NK-92 treated with Interleukin-12 subunit alpha and Interleukin-12 subunit beta, amount 100 ng/mL, for 24 hours (cell line): ENCODE data around the gene DCXR.

Experiments used
- DNase-seq: peaks from one replicate; lab custom pipeline; 2025; lab: John Stamatoyannopoulos, UW

DCXR gene

DNA sequence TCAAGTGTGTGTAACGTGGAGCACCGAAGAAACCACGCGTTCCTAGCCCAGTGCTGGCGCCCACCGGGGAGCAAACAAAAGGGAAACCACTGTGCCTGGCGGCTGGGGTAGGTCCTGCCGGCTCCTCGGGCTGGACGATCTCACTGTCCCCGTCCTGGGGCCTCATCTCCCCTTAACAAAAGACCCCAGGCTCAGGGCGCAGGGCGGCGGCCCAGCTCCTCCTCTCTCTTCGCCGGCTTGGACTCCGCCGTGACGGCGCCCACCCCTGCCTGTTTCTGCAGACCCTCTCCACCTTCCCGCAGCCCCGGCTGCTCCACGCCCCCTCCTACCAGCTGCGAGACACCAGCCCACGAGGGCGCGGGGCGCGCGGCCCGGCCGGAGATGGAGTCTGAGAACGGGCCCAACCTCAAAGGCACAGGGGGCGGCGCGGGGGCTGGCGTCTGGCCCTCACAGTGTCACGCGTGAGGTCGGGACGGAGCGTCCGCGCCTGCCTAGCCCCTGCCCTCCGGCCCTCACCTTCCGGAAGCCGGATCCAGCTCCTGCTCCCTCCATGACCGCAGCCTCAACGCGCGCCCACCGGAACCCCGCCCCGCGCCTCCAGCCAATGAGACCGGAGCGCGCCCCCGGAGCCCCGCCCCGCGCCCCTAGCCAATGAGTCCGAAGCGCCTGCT lies 15.1 kb downstream of the DCXR start, which contains the start of gene CENPX:
Gene CENPX (minus strand): TSS at position 569 of the 671 bp plus-strand sequence. CDS start 17 bp downstream, at position 552.
- no peak for DNase-seq

DNA sequence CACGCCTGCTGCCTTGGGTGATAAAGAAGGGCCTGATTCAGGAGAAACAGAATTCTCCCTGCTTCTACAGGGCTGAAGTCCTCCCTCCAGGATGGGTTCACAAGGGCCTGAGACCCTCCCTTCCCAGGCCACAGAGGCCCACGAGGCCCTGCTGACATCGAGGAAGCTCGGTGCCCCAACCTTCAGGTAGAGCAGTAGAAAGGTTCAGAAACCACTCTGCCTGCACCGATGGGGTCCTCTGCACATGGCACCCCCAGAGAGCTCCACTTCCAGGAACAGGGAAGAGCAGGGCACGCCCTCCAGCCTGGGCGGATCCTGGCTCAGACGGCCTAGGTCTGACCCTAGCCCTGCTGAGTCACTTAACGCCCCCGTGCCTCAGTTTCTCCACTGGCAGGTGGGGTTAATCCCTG lies 15.6 kb downstream of the DCXR start:
- no peak for DNase-seq

DNA sequence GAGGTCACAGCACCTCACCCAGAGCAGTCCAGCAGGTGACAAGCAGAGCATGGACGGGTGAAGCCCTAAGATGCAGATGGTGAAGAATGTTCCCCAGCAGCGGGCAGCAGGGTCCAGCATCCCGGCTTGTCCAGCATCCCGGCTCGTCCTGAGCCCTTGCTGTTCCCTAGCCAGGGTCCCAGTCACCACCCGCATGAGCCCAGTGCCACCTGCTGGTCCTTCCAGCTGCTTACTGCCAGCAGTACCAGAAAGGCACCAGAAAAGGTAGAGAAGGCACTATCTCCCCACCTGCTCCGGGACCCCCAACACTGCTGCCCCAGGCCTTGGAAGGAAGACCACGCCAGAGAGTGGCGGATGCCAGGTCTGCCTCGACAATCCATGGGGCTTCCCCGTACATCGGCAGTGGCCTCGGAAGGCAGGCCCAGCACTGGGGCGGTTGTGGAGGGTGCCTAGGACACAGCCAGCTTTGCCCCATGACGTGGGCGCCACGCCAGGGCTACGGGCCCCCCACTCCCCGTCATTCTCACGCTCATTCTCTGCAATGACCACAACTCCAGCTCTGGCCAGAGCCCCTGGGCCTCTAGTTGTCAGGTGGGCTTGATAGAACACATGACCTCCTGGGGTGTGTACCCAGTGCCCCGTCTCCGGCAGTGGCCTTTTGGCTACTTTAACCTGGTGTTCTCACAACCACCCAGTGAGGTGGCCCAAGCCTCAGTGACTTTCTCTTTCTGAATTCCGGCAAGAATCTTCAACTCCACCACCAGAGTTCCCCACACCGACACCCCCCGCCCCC lies 16.2 kb downstream of the DCXR start:
- DNase-seq: peak; percentile 25

DNA sequence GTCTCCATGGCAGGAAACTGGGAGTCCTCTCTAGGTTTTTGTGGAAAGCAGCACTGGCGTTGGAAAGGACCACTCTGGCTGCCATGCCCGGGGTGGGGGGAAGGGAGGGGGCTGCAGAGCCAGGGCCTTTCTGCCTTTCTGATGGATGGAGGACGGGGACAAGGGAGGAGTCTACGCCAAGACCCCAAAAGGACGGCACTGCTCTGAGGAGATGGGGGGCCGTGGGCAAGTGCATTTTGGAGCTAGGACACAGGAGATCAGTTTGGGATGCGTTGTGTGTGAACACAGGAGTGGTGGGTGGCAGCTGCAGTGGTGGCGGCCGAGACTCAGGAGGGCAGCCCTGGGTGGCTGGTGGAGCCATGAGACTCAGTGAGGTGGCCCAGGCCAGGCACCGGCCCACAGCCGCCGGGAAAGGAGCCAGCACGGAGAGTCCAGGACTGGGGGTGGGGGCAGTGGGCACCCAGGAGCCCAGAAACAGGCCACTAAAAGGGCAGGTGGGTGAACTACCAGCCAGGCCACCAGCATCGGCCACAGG lies 16.9 kb downstream of the DCXR start:
- DNase-seq: no peak

DNA sequence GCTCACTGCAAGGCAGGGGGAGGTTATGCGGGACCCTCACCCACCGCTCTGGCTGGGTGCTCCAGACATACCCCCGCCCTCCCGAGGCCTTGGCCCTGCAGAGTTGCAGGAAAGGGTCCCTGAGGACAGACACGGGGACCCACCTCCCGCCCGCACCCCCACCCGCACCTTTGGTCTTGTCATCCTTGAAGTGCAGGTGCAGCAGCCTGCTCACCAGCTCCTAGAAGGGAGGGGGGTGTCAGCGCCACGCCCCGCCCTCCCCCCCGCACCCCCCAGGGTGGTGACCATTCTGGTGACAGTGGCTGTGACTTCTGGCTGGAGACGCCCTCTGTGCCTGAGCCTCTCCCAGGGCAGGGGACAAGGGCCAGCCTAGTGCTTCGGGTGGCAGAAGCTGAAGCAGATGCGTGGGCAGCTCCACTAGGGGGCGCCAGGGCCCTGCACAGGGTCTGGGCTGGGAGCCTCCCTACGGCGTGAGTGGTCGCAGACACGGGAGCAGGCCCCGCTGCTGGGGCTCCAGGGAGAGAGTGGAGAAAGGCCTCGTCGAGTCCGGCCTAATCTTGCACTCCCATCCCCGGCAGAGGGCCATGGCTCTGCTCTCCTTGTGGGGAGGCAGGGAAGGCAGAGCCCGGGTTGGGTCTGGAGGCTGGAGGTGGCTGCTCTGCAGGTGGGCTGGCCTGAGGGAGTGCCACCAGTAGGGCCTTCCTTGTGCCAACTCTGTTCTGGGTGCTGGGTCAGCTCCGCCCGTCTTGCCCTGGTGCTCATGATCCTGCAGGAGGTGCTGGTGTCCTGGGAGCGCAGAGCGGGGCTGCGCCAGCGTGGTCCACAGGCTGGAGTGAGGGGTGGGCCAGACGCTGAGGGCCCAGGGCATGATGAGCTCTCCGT lies 17.6 kb downstream of the DCXR start:
- DNase-seq: peak; percentile 55

DNA sequence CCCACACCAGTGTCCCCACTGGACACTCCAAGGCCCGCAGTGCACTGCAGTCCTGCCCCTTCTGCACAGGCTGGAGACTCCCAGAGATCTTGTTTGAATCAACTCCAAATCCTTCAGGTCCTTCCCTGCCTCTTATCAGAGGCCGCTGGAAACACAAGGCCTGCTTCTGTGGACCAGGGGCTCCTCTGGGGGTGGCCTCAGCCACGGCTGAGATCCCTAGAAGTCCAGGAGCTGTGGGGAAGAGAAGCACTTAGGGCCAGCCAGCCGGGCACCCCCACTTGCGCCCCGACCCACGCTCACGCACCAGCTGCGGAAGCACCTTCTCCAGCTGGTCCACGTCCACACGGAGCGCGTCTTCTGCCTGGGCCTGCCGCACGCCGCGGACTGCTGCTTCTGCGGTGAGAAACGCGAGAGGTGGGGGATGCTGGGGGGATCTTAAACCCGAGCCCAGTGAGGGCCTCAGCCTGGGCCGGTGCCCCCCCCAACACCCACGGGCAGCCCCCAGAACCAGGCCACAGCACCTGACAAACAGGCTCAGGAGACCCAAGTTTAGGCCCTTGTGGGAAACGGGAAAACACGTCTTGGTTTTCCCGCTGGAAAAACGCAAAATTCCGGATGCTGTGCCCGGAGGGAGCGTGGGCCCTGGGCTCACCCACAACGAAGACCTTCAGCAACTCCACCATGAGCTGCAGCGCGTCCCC lies 18.4 kb downstream of the DCXR start:
- DNase-seq: no peak

DNA sequence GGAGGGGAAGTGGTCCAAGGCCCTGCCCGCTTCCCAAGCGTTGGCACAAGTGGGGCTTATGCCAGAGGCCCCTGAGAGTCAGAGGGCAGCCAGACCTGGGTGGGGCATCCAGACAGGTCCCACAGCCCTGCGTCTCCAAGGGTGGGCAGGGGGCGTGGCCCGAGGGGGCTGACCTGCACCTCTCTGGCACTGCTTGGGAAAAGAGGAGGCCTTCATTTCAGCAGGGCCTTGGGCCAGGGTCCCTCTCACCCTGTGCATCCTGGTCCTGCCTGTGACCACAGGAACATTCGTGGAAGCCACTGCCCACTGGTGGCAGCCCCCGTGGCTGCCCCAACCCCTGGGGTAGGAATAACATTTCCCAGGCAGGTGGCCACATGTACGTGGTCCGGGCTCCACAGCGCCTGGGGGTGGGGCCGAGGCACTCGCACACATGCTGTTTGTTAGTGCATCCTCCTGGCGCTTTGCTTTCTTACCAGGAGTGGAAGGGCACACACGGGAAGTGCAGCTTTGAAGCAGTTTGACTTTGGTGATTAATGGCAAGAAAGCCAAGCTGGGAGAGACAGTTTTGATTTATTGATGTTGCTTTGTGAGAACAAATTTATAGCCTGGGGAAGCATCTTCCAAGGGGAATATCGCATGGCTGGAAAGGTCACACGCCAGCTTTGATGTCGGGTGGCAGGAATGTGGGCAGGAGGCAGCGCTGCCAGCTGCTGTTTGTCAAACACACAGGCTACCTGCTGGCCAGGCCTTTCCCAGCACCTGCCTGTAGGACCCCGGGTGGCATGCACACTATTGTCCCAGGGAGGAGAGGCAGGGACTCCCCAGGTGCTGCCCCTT lies 19.1 kb downstream of the DCXR start:
- no peak for DNase-seq

DNA sequence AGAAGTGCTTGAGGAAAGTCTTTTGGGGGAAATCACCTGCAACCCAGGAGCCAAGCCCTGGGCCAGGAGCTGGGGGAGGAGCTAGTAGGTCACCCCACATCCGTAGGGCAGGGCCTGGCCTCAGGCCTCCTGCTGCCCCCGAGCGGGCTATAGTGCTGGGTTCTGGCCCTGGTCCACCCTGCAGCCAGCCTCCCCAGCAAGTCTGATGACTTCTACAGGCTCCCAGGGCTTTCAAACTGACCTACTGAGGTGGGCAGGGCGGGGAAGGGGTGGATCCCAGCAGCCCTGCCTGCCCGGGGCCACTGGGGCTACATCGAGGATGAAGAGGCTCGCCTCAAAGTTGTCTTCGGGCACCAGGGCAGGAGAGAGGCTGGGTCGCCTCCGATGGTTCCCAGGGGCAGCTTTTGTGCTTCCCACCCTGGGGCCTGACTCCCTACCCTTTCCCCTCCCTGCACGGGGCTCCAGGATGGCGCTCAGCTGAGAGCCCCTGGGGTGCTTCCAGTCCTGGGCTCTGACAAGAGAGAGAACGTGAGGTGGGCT lies 19.8 kb downstream of the DCXR start:
- no peak for DNase-seq

DNA sequence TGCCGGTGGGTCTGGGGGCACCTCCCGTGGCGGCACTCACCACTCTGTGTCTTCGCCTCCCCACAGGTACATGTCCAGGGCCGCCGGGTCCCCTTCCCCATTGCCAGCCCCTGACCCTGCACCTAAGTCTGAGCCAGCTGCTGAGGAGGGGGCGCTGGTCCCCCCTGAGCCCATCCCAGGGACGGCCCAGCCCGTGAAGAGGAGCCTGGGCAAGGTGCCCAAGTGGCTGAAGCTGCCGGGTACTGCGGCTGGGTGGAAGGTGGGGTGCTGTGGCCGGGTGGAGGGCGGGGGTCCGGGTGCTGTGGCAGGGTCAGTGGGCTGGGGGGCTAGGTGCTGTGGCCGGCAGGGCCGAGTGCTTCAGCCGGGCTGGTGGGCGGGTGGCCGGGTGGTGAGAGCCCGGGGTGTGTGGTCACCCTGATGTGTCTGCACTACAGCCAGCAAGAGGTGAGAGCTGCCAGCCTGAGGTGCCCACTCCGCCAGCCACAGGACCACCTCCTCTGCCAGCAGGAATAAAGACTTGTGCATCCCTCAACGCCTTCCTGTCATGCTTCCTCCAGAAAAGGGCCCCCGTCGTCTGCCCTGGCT lies 20.5 kb downstream of the DCXR start:
- no peak for DNase-seq

DNA sequence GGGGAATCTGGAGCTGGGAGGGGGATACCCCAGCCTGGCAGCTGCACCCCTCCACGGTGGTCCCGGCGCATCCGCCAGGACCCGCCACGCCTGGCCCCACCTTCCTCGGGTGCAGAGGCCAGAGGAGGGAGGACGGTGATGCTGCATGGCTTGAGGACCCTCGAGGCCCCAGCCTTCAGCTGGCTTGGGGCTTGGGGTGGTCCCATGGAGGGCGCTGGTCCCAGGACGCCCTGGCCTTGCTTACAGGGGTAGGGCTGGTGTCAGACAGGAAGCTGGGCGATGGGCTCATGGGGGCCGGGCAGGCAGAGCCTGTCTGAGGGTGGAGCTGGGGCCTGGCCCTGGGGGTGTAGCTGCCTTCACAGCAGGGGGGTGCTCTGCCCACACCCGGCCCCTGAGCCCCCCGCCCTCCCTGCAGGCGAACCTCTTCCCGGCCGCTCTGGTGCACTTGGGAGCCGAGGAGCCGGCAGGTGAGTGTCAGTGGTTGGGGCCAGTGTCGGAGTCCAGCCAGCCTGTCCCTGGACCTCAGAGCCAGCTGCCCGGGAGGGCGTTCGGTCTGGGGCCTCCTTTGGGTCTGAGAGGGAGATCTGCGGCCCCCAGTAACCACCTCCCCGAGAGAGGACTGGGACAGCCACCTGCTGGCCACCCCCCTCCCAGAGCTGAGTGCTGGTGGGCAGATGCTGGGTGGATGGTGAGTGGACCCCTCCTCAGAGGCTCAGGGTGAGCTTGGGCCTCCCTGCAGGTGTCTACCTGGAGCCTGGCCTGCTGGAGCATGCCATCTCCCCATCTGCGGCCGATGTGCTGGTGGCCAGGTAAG lies 21.2 kb downstream of the DCXR start:
- DNase-seq: no peak

DNA sequence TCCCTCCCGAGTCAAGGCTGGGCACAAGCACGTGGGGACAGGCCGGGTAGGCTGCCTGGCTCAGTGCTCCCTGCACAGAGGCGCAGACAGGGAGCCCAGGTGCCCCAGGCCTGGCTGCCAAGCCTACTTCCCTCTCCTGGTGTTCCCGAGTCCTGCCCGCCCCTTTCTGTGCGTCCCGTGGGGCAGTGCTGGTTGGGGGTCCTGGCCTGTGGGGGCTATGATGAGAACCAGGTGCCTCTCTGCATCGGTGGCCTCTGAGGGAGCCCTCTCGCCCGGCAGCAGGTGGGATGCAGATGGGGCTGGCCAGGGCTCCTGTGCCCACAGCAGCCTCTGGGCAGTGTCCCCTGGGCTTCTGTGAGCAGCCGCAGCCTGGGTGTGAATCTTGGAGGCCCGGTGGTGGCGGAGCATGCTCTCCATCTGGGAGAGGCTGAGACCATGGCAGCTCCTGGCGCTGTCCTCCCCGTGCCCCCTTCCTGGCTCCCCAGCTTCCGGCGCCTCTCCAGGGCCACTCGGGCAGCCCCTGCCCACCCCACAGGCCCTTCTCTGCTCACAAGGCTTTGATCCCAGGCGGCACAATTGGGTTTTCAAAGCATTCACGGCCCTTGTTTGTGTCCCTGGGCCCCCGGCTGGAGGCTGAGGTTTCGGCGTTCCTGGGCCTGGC lies 22.1 kb downstream of the DCXR start:
- DNase-seq: no peak

DNA sequence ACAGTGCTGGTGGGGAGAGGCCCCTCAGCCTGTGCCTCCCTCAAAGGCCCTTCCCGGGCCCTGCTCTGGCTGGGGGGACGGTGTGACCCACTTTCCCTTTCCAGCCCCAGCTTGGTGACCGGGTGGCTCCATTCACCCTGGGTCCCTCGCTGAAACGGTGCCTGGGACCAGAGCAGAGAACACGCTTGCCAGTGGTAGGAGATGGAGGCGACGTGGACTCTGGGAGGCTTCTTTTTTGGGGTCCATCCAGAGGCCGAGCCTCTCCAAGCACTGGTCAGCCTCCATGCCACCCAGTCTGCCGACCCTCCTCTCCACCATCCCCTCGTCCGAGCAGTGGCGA lies 22.6 kb downstream of the DCXR start:
- DNase-seq: no peak

DNA sequence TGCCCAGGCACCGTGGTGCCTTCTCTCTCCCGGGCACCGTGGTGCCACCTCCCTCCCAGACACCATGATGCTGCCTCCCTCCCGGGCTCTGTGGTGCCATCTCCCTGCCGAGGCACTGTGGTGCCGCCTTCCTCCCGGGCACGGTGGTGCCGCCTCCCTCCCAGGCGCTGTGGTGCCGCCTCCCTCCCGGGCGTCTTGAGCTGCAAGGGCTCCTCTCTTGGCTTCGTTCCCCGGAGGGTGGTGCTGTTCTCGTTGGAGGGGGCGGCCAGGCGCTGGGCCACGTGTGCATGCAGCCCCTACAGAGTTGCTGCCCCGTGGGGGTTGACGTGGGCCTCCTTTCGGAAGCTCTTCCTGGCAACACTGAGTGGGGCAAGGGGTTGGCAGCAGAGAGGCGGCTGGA lies 23.1 kb downstream of the DCXR start:
- no peak for DNase-seq

DNA sequence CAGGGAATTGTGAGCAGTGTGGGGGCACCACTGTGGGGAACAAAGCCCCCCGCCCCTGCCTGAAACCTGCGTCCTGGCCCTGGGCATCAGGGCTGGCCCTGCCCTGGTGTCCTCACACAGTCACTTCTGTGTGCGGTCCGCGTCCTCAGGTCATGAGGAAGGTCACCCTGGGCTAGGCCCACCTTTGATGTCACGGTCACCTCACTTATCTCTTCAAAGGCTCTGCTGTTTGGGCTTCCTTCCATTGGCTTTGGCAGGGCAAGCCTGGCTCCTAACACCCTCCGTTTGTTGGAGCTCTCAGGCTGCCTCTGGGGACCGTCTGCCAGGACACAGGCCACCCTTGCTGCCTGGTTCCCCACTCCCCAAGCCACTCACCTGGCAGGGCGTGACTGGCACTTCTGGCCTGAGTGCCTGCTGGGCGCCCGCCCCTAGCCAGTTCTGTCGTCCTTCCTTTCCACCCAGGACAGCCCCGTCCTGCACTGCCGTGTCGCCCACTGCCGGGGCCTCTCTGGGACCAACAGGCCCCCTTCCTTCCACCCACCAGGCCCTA lies 23.6 kb downstream of the DCXR start:
- no peak for DNase-seq

DNA sequence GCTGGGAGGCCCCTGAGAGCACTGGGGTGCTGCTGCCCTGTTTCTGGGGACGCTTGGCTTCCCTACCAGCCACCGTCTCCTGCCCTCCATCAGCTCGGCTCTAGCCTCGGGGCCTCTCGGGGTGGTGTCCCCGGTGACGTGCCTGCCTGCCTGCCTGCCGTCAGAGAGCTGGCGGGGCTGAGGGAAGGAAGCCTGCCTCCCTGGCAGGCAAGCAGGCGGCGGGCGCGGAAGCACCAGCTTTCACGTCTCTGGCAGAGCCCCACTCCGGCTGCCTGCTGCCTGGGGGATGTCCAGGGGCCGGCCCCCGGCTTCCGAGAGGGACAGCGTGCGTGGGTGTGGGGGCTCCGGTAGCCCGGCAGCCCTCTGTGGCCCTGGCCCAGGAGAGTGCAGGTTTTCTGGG lies 24.2 kb downstream of the DCXR start:
- no peak for DNase-seq

DNA sequence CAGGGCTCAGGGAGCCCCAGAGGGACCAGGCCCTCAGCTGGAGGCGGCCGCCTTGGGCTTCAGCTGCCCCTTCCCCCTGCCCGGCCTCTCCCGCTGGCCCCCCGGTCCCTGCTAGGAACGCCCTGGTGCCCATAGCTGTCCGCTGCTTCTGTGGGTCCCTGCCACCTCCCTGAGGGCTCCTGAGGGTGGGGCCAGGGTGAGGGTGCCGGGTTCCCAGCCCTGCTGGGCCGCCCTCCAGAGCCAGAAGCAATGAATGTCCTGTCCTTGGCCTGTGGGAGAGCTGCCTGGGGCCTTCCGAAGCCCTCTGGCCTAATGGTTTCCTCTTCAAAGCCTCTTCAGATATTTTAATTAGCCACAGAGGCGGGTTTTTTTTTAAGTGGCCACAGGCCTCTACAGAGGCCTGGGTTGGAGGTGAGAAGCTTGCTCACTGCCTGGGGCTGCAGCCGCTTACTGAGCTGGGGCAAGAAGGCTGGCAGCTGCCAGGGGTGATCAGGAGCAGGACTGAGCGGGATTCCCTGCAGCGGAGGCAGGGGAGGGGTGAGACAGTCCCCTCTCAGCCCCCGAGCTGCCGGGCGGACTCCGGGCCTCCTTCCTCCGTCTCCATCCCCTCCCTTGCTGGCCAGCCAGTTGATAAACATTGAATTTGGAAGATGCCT lies 24.7 kb downstream of the DCXR start:
- DNase-seq: no peak

DNA sequence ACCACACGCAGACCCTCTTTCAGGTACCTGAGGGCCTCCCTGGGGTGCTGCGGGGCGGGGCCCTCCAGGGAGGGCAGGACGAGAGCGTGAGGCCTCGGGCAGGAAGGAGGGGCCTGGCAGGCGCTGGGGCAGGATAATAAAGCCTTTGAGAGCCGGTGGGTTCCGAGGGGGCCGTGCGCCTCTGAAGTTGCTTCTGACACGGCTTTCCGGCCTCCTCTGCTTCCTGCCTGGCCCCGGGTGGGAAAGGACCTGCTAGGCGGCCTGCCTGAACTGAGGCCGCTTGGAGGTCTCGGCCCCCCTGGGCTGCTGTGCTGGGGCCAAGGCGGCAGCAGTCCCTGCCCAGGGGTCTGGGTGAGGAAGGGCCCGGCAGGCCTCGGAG lies 25.2 kb downstream of the DCXR start:
- DNase-seq: no peak

DNA sequence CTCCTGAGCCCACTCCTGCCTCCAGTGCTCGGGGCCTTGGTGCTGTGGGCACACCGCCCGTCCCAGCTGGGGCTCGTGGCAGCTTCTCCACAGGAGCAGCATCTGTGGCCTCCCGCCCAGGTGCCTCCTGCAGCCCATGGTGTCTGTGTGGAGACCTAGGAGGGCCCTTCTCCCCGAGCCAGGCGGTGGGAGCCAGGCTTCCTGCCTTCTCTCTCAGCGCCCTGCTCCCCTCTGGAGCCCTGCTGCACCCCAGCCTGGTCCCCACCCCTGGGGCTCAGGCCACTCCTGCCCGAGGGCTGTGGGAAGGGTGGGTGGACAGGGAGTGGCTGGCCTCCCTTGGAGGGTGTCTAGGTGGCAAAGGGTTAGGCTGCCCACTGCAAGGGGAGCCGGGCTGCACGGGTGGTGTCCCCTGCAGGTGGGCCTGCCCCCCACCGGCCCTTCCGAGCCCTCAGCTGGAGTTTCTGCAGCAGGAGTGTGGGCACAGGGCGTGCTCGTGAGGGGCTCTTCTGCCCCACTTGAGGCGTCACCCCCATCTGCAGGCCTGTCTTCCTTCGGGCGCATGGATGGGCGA lies 25.8 kb downstream of the DCXR start:
- no peak for DNase-seq
